Gastroesophageal sphincter (tissue), 4 donors: Measurements from ENCODE around the gene AP3B2. TPM values are rescaled to one million over a fixed set of nuclear protein-coding genes. Genes with fewer than 3 reads are reported as not detected.

Experiments
- ATAC-seq: fragments of 150-250 bp; one replicate; pipeline ENCODE4 v1.9.1; 2016; ENCODE audit warnings: mild to moderate bottlenecking, moderate library complexity
- H3K27ac ChIP-seq, 4 donors: fragments of 200-600 bp; sonication (generic) in 3 of 4; 1 replicate in 3 of 4; 2 replicates in 1 of 4; pipeline ENCODE4 v1.5.1; 2016 to 2019
- H3K27me3 ChIP-seq: fragments of 200-600 bp; sonication (generic); one replicate; pipeline ENCODE4 v1.5.1; 2019
- H3K36me3 ChIP-seq, 2 donors: fragments of 200-600 bp; sonication (generic); one replicate each; pipeline ENCODE4 v1.5.1; 2019; ENCODE audit warnings: control low read depth in 1 of 2
- H3K4me1 ChIP-seq, 3 donors: fragments of 200-600 bp; sonication (generic); 1 replicate in 2 of 3; 2 replicates in 1 of 3; pipeline ENCODE4 v1.5.1; 2016 to 2019; ENCODE audit warnings: control low read depth in 2 of 3
- H3K4me3 ChIP-seq, 2 donors: fragments of 200-600 bp; sonication (generic); one replicate each; pipeline ENCODE4 v1.5.1; 2019; ENCODE audit warnings: mild to moderate bottlenecking in 1 of 2, moderate library complexity in 1 of 2
- H3K9me3 ChIP-seq, 3 donors: fragments of 200-600 bp; sonication (generic); one replicate each; pipeline ENCODE4 v1.5.1; 2017 to 2019; ENCODE audit warnings: control low read depth in 2 of 3
- CTCF ChIP-seq, 4 experiments: fragments of 200-600 bp in 2 of 4; fragments of 450-650 bp in 2 of 4; sonication (generic) in 1 of 4; IDR thresholded peaks; one replicate each; pipeline ENCODE4 v1.5.1; 2017 to 2019; ENCODE audit warnings: antibody characterized with exemption in 4 of 4, mild to moderate bottlenecking in 2 of 4, moderate library complexity in 2 of 4
- EP300 ChIP-seq: sonication (generic); formaldehyde crosslinking; IDR thresholded peaks from one replicate; pipeline ENCODE4 v1.6.1; 2017; ENCODE audit warnings: antibody characterized with exemption, mild to moderate bottlenecking
- POLR2A ChIP-seq, 2 donors: fragments of 450-650 bp; IDR thresholded peaks; one replicate each; pipeline ENCODE4 v1.6.1; 2017; ENCODE audit warnings: antibody characterized with exemption in 2 of 2, mild to moderate bottlenecking in 2 of 2, moderate library complexity in 1 of 2
- POLR2AphosphoS5 ChIP-seq: sonication (generic); formaldehyde crosslinking; IDR thresholded peaks from one replicate; pipeline ENCODE4 v1.6.1; 2017; ENCODE audit warnings: antibody characterized with exemption
- WGBS, 2 donors: methylation state at CpG; one replicate each; pipeline ENCODE4 v1.1.5; 2018; ENCODE audit warnings: low coverage in 1 of 2; 5-methylcytosine and 5-hydroxymethylcytosine counted together
- total RNA-seq, 4 donors: library from RNA; depleted of rRNA; stranded (reverse); fragments of >200 nt; gene quantifications; one replicate each; pipeline ENCODE4 v1.1.0, GENCODE V29; 2016

AP3B2 gene
- total RNA-seq, 4 donors from 2014 or later = 1.6 to 2.6 (median 2.0) TPM

DNA sequence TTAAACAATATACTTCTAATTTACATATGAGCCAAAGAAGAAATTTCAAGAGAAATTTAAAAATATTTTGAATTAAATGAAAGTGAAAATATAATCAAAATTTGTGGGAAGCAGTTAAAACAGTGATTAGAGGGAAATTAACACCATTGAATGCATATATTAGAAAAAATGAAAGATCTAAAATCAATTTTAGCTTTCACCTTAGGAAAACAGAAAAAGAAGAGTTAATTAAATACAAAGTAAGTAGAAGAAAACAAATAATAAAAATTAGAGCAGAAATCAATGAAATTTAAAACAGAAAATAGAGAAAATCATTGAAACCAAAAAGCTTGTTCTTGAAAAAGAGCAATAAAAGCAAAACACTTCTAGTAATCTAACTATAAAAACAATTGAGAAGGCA, 38.6 kb upstream of the AP3B2 start:
- no peaks in the 10 kb centered on the region for H3K27me3 ChIP-seq
- H3K4me1 ChIP-seq = peaks cover 0 to 33% (median 19%) of the 10 kb centered on the region in 3 donors

GRCh38 chr15:82743810-82744209, 34.1 kb upstream of the AP3B2 start:
- no peaks in the 10 kb centered on the region for H3K27me3 ChIP-seq
- no peaks in the 10 kb centered on the region for H3K4me1 ChIP-seq
- ATAC-seq = no peak
- H3K27ac ChIP-seq = no peak overlapping the region
- no peaks in the 10 kb centered on the region for H3K9me3 ChIP-seq
- no peak overlapping the region for H3K4me3 ChIP-seq
- no peaks in the 10 kb centered on the region for H3K36me3 ChIP-seq
- 78 to 88% methylated on average over 1 of the region's 1 CpG for WGBS, 2 donors
- no peak for TF ChIP-seq EP300
- TF ChIP-seq POLR2AphosphoS5 = no peak
- no peak for TF ChIP-seq CTCF (IDR thresholded peaks at IDR 0.05)
- TF ChIP-seq POLR2A (IDR thresholded peaks at IDR 0.05) = no peak

More for the DNA sequence above, 38.6 kb upstream of the AP3B2 start:
- no peak overlapping the region for H3K27ac ChIP-seq
- H3K36me3 ChIP-seq = peaks cover 0 to 13% of the 10 kb centered on the region in 2 donors
- no peak overlapping the region for H3K4me3 ChIP-seq
- no peak for ATAC-seq
- H3K9me3 ChIP-seq = no peaks in the 10 kb centered on the region
- TF ChIP-seq EP300 = no peak
- TF ChIP-seq CTCF (IDR thresholded peaks at IDR 0.05) = no peak
- no peak for TF ChIP-seq POLR2AphosphoS5
- TF ChIP-seq POLR2A (IDR thresholded peaks at IDR 0.05) = no peak

DNA sequence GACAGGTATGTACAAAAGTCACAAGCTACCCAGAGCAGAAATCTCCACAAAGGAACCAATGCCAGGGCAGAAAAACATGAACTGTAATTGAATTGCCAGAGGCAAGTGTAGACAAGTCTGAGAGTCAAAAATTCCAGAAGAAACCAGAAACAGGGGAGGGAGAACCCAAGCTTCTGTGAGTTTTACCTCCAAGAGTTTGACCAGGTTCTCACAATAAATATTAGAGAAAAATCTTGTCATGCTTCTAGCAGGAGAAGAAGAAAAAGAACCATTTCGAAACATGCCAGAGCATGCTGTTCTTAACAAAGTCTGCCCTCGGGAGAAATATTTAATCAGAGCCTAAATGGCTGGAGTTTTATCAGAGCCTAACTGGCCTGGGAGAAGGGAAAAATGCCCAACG, 32.5 kb upstream of the AP3B2 start:
- Histone ChIP-seq H3K4me1 (no peaks in the 10 kb centered on the region), H3K36me3 (peaks cover 0 to 12% of the 10 kb centered on the region in 2 donors), H3K27me3 (no peaks in the 10 kb centered on the region), H3K9me3 (no peaks in the 10 kb centered on the region), H3K4me3 (no peak overlapping the region), H3K27ac (no peak overlapping the region)
- WGBS, 2 donors = 77 to 88% methylated on average over 3 of the region's 3 CpGs
- ATAC-seq = no peak
- TF ChIP-seq CTCF (IDR thresholded peaks at IDR 0.05) (no peak), POLR2A (IDR thresholded peaks at IDR 0.05) (no peak), POLR2AphosphoS5 (no peak), EP300 (no peak)

DNA sequence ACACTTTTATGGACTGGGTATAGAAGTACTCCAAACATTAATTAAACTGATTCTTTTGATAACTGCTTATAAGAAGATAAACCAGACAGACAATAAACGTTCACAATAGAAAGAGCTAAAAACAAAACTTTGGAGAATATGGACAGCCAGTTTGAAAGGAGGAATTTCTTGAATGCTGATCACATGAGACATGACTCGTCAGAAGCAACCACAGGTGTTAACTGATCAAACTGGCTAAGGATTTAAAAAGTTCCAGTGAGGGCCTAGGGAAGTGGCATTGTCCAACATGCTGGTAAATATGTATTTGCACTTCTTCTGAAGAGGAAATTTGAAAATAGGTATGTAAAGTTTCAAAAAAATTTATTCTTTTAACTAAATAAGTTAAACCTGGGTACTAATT, 29.4 kb upstream of the AP3B2 start:
- H3K27ac ChIP-seq = no peak overlapping the region
- H3K4me1 ChIP-seq = no peaks in the 10 kb centered on the region
- 63 to 88% methylated on average over 2 of the region's 2 CpGs for WGBS, 2 donors
- H3K4me3 ChIP-seq = no peak overlapping the region
- H3K27me3 ChIP-seq = no peaks in the 10 kb centered on the region
- H3K9me3 ChIP-seq = no peaks in the 10 kb centered on the region
- TF ChIP-seq CTCF (IDR thresholded peaks at IDR 0.05) (no peak), EP300 (no peak), POLR2AphosphoS5 (no peak), POLR2A (IDR thresholded peaks at IDR 0.05) (no peak)
- ATAC-seq = no peak
- peaks cover 0 to 31% of the 10 kb centered on the region in 2 donors for H3K36me3 ChIP-seq

DNA sequence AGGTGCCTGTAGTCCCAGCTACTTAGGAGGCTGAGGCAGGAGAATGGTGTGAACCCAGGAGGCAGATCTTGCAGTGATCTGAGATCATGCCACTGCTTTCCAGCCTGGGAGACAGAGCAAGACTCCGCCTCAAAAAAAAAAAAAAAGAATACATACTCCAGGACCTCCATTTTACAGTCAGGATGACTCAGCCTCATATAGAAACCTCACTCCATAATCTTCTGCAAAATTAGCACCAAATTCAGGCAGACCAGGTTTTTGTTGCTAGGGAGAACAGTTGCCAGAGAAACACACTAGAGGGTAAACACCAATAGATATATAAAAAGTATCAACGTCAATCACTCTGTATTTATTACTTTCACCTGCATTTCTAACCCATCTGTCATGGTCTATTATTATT, 28.3 kb upstream of the AP3B2 start:
- H3K27me3 ChIP-seq = no peaks in the 10 kb centered on the region
- H3K4me1 ChIP-seq = no peaks in the 10 kb centered on the region
- ATAC-seq = no peak
- H3K27ac ChIP-seq = no peak overlapping the region
- no peak for TF ChIP-seq POLR2AphosphoS5
- no peak for TF ChIP-seq POLR2A (IDR thresholded peaks at IDR 0.05)
- TF ChIP-seq CTCF (IDR thresholded peaks at IDR 0.05) = no peak
- TF ChIP-seq EP300 = no peak
- no peaks in the 10 kb centered on the region for H3K9me3 ChIP-seq
- WGBS, 2 donors = 83 to 93% methylated on average over 2 of the region's 2 CpGs
- H3K4me3 ChIP-seq = no peak overlapping the region
- peaks cover 0 to 31% of the 10 kb centered on the region in 2 donors for H3K36me3 ChIP-seq
